GM13977 (cell line): ENCODE data around the gene SBSN.

Experiments
- DNase-seq: peaks from one replicate; pipeline ENCODE4 v3.0.0; 2012; ENCODE audit warnings: low spot score
- in situ Hi-C: fragments of 300-500 bp; cut with MboI; formaldehyde crosslinking; loops from one replicate; pipeline ENCODE4 v1.12.0; 2022; ENCODE audit warnings: low sequenced_read_pairs, low pct_unique_long_range_greater_than_20kb, mixed read lengths, inconsistent platforms; ENCODE audit not compliant: unreplicated experiment
- TF ChIP-seq, protein P1 (sequence below): IDR thresholded peaks from 2 replicates; pipeline ENCODE4 v1.5.1; 2012; ENCODE audit warnings: mild to moderate bottlenecking, control low read depth; ENCODE audit not compliant: insufficient read depth; ENCODE audit errors: extremely low read depth, missing control alignments

The SBSN gene

DNA sequence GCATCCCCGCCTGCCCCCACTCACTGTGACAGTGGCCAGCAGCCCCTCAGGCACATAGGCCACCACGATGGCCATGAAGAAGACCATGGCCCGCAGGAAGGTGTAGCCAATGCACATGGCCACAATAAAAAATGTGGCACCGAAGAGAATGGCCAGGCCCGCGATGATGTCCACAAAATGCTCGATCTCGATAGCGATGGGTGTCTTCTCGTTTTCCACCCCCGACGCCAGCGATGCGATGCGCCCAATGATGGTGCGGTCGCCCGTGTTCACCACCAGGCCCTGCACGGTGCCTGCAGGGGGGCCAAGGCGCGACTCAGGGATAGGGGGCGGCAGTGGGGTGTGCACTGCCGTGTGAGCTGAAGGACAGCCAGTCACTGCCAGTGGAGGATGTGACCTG is 31.7 kb upstream of the SBSN start:
- in situ Hi-C loops, result no loop called here
- no peak for DNase-seq

DNA sequence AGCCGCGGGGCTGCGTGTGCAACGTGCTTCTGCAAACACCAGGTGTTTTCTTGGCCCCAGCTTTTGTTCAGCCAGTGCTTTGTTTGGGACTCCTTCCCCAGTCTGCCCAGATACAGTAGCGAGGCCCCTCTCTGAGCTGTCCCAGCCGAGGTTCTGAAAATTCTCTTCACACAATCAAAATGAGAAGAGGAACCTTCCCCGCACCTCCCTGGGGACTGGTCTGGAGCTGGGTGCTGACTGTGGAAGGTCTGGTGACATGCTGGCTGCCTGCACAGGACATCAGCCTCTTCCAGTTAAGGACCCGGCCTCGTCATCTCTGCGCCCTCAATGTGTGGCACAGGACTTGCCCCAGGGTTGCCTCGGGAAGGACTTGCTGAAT is 31.2 kb upstream of the SBSN start:
- in situ Hi-C loops, result no loop called here
- peak; percentile 72 for DNase-seq
- TF ChIP-seq, protein P1, sequence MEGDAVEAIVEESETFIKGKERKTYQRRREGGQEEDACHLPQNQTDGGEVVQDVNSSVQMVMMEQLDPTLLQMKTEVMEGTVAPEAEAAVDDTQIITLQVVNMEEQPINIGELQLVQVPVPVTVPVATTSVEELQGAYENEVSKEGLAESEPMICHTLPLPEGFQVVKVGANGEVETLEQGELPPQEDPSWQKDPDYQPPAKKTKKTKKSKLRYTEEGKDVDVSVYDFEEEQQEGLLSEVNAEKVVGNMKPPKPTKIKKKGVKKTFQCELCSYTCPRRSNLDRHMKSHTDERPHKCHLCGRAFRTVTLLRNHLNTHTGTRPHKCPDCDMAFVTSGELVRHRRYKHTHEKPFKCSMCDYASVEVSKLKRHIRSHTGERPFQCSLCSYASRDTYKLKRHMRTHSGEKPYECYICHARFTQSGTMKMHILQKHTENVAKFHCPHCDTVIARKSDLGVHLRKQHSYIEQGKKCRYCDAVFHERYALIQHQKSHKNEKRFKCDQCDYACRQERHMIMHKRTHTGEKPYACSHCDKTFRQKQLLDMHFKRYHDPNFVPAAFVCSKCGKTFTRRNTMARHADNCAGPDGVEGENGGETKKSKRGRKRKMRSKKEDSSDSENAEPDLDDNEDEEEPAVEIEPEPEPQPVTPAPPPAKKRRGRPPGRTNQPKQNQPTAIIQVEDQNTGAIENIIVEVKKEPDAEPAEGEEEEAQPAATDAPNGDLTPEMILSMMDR, result no peak

More for the DNA sequence above, 31.7 kb upstream of the SBSN start:
- TF ChIP-seq, protein P1, result no peak

GRCh38 chr19:35558400-35559280 is 30.5 kb upstream of the SBSN start:
- DNase-seq, result no peak
- TF ChIP-seq, protein P1, result no peak
- in situ Hi-C loops, result no loop called here

DNA sequence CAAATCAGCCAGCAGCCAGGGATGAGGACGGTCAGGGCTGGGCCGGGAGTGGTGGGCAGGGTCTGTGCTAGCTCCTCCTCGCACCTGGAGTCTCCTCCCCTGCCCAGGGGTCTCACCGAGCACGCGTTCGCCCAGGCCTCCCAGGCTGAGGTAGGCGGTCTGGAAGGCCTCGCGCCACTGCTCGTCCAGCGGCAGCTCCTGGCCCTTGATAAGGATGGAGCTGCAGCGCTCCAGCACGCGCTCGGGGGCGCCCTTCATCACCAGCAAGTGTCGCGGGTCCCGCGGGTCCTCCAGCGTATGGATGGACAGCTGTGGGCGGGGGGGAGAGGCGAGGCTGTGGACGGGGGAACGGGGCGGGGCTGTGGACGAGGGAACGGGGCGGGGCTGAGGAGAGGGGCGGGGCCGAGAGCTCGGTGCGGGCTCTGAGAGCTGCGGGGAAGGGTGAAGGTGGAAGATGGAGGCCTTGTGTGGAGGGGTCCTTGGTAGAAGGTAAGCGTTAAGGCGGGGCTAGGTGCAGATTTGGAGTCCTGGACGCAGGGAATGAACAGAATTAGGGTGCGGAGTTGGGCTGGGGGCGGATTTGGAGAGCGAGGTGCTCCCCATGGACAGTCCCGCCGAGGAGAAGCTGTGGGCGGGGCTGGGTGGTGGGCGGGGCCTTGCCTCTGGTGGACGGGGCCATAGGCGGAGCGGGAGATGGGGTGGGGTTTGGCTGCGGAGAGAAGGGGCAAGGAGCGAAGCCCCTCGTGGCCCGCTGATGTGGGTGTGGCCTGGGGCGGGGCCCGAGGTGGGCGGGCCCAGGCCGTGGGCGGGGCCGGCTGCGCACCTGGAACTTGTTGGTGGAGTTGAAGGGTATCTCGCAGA is 29.7 kb upstream of the SBSN start:
- DNase-seq, result peak; percentile 77
- in situ Hi-C loops, result no loop called here
- TF ChIP-seq, protein P1, result peak; percentile 17

DNA sequence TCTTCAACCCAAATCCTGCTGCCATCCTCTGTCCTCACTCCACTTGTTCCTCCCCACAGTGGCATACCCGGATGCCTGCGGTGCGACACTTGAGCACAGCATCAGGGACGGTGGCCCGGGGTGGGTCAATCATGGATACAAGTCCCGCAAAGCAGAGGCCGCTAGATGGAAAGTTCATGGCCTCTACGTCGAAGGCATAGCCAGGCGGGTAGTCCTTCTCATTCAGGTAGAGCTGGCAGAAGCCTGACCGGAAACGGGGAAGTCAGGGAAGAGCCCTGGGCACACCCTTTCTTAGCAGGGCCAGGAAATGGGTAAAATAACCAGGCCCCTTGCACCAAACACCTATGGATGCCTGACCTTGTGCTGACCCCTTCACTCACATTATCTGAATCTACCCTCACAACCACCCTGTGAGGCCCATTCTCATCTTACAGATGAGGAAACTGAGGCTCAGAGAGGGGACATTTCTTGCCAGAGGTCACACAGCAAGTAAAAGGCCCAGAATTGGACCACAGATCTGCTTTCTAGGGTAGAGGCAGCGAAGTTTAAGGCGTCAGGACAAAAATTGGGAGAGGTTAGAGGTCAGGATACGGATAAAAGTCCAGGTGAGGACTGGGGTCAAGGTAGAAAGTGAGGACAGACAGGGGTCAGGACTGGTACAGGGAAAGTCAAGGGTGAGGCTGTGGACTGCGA is 28.9 kb upstream of the SBSN start:
- TF ChIP-seq, protein P1, result no peak
- in situ Hi-C loops, result no loop called here

GRCh38 chr19:35556025-35556590 is 28.0 kb upstream of the SBSN start:
- TF ChIP-seq, protein P1, result no peak
- in situ Hi-C loops, result no loop called here
- no peak for DNase-seq

More for the DNA sequence above, 28.9 kb upstream of the SBSN start:
- DNase-seq, result no peak
